Fibroblast of lung (primary cell): ENCODE results near the gene NBEA.

ENCODE experiments used
- CTCF ChIP-seq, 2 donors: IDR thresholded peaks in 1 of 2; conservative IDR thresholded peaks in 1 of 2; 1 replicate in 1 of 2; 2 replicates in 1 of 2; pipeline ENCODE4 v1.5.1; 2011 to 2012; ENCODE audit warnings: low read length in 2 of 2, control low read depth in 1 of 2, inconsistent platforms in 1 of 2, low read depth in 1 of 2, mild to moderate bottlenecking in 1 of 2
- EZH2 ChIP-seq: IDR thresholded peaks from 2 replicates; pipeline ENCODE4 v1.5.1; 2012; ENCODE audit warnings: low read length, control low read depth, mild to moderate bottlenecking; ENCODE audit errors: missing control alignments

GRCh38 chr13:35720690-35721554, 778.9 kb downstream of the NBEA start:
- TF ChIP-seq CTCF (conservative IDR thresholded peaks at IDR 0.05 in 1 of 2, IDR thresholded peaks at IDR 0.05 in 1 of 2; ENCODE audit: low read depth in 1 of 2, low read length in 2 of 2), result peak; percentile 93 to 99
- TF ChIP-seq EZH2, result no peak
